Activated effector memory CD4-positive, alpha-beta T cell treated with anti-CD3 and anti-CD28 coated beads, Interleukin-2, amount 50 U/mL, for 16 hours (primary cell): ENCODE results near the gene SFXN4.
"Not testable (repeated sequence)": the region's sequence is repeated elsewhere in the genome, so short reads cannot be mapped to it uniquely, and the experiment has no call there.

Source experiments
- DNase-seq: peaks from one replicate; pipeline ENCODE4 v3.0.0-alpha.2; 2020

Gene SFXN4

DNA sequence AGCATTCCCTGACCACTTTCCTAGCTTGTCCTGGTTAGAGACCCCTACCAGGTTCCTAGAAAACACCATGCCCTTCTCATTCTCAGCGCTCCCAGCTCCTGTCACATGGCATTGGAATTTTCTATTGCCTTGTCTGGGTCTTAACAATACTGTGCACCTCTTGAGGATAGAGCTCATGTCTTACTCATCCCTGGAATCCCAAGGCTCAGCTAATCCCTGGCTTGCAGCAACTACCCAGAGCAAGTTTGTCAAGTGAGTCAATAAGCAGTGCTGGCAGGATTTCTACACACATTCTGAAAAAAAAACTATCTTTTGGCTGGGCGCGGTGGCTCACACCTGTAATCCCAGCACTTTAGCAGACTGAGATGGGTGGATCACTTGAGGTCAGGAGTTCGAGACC is 24.8 kb upstream of the SFXN4 start:
- DNase-seq, result no peak

DNA sequence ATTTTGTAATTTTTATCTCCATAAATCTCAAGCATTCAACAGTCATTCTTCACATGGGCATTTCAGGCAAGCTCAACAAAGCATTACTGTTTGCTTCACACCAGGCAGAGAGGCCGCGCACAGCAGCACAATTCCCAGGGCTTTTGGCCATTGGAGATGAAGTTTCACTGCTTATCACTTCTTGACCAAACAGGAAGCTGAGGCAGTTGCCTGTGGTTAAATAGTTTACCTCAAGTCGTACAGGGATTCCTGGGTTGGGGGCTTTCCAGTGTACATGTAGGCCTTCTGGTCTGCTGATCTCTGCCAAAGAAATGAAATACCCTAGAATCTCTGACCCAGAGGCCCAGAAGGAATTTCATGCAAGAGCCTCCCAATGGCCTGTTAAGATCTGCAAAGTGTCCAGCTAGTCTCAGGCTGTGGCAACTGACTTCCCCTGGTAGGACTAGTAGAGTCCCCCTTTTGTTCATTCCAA is 24.3 kb upstream of the SFXN4 start:
- DNase-seq, result no peak

DNA sequence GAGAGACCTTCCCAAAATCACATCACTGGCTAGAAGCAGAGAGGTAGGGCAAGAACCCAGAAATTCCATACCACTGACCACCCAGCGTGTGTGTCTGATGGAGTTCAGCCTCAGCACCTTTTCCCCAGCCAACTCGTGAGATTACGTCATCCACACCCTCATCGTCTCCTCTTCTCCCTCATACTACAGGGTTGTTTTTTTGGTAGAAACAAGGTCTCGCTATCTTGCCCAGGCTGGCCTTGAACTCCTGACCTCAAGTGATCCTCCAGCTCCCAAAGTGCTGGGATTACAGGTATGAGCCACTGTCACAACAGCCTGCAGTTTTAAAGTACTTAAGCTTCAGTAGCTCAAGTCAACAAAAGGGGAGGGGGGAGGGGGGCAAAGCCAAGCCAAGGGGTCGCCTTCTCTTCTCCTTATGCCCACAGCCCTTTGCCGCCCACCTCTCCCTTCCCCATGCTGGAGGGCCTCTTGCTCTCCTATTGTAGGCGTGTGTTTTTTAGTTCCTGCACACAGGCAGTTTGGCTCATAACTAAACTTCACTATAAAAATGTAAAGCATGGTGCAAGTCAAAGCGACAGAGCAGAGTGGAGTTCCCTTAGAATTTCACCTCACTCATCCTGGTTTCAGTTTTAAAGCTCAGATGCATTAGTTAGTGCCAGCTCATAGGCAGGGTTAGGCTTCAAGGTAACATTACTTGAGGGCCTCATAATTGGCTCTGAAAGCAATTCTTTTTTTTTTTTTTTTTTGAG is 18.3 kb upstream of the SFXN4 start:
- DNase-seq, result no peak

DNA sequence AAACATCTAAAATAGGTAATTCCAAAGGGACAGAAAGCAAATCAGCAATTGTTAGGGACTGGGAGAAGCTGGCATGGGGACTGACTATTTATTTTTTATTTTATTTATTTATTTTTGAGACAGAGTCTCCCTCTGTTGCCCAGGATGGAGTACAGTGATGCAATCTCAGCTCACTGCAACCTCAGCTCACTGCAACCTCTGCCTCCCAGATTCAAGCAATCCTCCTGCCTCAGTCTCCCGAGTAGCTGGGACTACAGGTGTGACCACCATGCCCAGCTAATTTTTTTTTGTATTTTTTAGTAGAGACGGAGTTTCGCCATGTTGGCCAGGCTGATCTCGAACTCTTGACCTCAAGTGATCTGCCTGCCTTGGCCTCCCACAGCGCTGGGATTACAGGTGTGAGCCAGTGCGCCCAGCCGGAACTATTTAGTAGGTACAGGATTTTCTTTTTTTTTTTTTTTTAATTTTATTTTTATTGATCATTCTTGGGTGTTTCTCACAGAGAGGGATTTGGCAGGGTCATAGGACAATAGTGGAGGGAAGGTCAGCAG is 15.4 kb upstream of the SFXN4 start:
- DNase-seq, result not testable (repeated sequence)

DNA sequence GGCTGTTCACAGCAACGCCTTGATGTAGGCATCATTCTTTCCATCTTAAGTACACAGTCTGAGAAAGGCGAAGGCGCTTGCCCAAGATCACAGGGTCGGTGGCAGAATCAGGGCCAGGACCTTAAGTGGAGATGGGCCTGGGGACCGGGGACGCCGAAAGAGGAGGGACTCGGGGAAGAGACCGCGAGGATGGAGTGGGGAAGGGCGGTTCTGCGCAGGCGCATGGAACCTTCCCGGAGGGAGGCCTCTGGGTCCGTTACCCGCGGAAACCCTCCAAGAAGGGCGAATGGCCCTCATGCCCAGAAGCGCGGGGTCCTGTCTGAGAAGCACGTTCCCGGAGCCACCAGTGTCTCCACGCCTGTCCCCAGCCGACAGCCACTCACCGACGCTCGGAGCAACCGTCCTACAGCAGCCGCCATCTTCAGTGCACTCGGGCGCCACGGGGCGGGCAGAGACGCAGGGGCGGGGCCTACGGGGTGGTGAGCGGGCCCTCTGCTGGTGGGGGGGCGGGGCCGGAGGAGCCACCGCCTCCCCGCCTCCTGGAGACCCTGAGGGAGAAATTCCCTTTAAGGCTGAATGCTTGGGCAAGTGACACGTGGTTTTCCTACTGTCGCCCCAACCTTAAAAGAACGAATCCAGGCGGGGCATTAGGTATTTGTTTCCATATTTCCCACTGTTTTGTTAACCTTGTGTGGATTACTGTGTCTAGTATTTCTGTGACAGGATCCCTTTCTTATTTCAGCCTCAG is 13.0 kb upstream of the SFXN4 start, which contains the start of gene PRDX3:
Gene PRDX3, minus strand, starts transcription at position 441 of the 748 bp plus-strand sequence. Its CDS starts 22 bp downstream, at position 419.
- DNase-seq, result peak; percentile 97

DNA sequence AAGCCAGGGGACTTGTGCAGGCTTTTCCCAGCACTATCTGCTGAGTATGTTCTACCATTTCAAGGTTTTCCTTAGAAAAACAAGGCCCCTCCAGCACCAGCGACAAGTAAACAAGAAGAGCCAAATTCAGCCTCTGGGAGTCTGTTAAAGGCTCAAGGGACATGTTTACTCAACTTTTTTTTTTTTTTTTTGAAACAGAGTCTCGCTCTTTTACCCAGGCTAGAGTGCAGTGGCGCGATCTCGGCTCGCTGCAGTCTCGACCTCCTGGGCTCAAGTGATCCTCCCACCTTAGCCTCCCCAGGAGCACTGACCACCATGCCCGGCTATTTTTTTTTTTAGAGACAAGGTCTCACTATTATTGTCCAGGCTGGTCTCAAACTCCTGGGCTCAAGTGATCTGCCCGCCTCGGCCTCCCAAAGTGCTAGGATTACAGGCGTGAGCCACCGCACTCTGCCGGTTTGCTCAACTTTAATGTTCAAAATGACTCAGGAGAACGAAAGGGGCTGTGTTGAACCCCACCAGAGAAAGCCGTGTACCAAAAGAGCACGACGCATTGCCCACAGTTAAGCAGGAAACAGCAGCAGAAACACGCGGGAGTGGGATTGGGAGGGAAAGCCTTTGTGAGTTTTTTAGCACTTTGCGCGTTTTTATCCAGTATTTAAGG is 12.3 kb upstream of the SFXN4 start:
- peak; percentile 75 for DNase-seq

DNA sequence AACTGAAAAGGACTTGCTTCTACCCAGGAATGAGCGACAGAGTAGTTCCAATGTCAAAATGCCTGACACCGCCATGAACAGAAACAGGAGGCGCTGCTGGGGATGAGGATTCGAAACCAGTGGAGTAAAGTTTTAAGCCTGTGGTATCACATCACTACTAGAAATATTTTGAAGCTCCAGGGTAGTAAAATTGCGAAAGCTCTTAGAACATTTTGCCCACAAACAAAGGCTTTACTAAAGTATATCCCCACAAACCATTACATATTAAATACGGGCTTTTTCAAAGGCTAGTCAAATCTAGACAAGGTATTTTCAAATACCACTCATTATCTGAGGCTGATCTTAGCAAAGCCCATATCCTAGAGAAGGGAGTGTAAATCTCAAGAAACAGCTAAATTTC is 10.7 kb upstream of the SFXN4 start:
- DNase-seq, result no peak

DNA sequence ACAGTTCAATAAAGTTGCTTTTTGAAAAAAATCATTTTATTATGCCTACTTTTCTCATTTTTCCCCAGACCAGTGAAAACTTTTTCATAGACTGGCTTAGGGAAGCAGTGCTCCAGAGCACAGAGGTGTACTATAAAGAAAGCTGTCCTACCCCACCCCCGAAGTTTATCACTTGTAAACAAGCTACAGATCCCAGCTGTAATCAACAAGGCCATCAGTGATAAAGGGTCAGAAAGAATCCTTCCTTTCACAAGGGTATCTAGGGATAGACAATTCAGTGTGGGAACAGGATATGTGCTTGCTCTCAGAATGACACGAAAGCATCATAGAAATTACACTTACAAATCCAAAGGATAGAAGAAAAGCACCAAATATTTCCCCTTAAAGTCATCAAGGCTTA is 8.6 kb upstream of the SFXN4 start:
- no peak for DNase-seq

DNA sequence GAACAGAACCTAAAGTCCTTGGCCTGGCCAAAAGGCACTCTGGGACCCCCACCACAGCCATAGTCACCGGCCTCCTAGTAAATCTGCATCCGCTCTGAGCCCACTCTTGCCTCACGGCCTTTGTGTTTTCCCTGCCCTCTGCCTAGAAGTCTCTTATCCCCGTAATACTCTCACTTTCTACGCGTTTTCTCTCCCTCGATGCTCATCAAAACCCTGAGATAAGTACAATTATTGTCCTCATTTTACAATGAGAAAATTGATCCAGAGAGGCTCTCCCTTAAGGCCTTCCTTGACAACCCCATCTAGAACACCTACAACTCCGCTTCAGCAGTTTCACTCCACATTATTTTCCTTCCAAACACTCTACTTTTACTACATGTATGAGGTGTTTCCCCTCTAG is 1.5 kb upstream of the SFXN4 start:
- DNase-seq, result no peak

DNA sequence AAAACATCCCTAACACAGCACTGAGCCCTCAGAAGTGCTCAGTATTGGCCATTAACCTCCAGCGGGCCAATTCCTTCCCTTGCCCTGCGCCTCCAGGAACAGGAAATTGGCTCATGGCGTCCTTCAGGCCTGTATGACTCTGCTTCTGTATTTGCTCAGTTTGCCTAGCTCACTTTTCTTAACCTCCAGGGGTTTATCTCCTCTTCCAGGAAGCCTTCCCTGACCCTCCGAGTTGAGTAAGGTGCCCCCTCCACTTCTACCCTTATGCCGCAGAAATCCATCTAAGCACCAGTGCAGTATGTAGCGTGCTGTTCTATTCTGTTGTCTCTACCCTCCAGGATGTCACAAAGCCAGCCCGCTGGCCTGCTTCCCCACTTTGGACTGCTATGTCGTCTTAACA is 1.1 kb upstream of the SFXN4 start:
- DNase-seq, result peak; percentile 14

DNA sequence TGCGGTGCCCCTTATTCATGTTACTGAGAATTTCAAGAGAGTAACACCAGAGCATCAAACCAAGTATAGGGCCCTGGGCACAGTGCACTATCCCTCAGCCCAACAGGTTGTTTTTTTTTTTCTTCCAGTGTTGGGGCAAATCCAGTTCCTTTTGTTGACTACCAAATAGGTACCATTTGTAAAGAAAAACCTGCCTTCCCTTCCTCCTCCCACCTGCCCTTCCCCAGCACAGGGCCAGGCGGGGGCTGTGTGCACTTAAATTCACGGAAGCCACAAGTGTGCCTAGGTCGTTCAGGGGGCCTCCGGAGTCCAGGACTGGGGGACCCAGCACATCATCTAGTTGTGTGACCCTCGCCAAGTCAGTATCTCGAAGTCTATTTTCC is 595 bp upstream of the SFXN4 start:
- no peak for DNase-seq

DNA sequence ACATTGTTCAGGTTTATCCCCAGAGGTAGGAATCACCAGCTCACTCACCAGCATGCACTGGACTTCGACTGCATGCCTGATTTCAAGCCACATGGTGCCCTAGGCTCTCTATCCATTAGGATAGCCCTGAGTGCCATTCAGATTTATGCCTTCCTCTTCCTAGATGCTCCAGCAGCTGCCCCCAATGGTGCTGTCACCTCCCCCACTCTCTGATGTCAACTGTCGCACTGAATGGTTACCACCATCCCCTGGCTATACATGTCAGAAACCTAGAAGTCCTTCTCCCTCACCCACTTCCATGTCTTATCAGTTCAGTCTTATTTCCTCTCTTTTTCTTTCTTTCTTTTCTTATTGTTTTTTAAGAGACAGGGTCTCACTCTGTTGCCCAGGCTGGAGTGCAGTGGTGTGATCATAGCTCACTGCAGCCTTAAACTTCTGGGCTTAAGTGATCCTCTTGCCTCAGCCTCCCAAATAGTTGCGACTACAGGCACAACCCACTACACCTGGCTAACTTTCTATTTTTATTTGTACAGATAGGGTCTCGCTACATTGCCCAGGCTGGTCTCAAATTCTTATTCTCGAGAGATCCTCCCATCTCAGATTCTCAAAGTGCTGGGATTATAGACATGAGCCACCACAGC is 2.9 kb downstream of the SFXN4 start:
- DNase-seq, result no peak

DNA sequence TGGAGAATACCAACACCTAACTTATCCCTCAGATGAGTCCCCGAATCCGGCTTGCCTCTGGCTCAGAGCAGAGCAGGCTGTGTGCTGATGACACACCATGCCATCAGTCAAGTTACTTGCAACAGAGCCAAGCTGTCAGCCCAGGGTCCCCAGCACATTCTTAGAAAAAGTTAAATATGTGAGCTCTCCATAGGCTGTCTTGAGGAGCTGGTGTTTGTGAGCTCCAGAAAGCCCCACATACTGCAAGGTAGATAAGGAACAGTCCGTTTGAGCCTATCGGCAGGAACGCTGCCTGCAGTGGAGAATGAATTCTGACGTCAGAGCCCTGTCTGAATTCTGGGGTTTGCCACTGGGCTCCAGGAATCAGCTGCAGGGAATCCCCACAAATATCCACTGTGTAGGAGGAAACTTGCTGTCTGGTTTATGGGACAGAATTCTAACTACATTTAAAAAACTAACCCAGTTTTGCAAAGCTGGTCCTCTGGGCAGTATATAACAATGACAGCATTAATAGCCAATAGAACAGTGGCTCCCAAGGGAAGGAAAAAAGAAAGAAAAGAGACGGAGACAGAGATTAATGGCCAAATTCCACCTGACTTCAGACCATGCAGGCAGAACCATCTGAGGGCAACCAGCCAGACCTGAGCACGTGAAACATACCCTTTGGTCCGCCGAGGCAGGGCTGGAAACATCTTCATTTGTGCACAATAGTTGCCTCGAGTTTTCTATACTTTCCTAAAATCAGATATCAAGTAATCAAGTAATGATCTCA is 3.6 kb downstream of the SFXN4 start:
- no peak for DNase-seq

DNA sequence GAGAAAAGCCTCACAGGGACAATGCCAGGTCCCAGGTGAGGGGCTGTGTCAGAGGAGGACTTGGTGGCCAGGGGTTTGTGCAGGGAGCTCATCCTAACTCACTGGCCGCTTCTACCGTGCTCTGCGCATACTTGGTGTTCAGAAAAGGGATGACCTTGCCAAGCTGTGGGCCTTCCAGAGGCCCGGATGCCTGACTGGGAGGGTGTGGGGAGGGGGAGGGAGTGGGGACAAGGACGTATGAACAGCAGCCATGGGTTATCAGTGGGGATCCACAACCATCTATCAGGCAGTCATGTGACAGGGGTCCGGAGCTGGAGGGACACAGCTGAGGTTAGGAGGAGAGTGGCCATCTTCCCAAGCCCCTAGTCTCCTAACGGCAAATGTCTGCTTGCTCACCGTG is 6.2 kb downstream of the SFXN4 start:
- peak; percentile 38 for DNase-seq

DNA sequence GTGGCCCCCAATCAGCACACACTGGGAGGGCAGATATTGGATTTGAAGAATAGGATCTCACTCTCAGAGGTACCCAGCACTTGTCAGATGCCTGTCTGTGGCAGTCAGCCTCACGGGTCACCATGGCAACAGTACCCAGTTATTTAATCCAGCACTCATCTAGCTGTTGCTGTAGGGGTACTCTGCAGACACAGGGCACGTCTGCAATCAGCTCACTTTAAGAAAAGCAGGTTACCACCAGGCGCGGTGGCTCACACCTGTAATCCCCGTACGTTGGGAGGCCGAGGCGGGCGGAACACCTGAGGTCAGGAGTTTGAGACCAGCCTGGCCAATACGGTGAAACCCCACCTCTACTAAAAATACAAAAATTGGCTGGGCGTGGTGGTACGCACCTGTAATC is 11.9 kb downstream of the SFXN4 start:
- DNase-seq, result peak; percentile 53

DNA sequence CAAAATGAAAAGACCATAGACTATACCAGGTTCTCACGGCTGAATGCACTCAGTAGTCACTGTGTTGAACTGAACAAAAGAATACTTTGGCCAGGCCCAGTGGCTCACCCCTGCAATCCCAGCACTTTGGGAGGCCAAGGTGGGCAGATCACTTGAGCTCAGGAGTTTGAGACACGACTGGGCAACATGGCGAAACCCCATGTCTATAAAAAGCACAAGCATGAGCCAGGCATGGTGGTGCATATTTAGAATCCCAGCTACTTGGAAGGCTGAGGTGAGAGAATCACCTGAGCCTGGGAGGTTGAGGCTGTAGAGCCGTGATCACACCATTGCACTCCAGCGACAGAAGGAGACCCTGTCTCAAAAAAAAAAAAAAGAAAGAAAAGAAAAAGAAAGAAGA is 12.5 kb downstream of the SFXN4 start:
- DNase-seq, result peak; percentile 13

DNA sequence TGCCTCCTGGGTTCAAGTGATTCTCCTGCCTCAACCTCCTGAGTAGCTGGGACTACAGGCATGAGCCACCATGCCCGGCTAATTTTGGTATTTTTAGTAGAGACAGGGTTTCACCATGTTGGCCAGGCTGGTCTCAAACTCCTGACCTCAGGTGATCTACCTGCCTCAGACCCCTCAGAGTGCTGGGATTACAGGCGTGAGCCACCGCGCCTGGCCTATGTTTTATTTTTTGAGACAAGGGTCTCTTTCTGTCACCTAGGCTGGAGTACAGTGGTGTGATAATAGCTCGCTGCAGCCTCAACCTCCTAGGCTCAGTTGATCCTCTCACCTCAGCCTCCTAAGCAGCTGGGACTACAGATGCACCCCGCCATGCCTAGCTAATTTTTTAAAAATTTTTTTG is 13.9 kb downstream of the SFXN4 start:
- DNase-seq, result not testable (repeated sequence)

DNA sequence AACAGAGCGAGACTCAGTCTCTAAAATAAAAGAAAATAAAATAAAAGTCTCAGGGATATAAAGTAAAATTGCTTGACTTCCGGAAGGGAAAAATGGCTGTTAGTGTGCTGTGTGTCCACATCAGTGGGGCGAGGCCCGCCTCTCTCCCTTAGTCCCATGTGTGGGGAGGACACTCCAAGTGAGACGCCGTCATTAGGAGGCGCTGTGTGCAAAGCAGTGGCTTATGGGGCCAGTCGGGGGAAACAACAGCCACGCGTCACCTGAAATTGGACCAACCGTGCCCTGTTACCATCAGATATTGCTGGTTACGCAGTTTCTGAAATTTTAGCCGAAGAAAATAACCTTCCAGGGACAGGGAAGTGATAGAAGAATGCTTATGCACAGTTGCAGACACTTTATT is 15.8 kb downstream of the SFXN4 start:
- no peak for DNase-seq

DNA sequence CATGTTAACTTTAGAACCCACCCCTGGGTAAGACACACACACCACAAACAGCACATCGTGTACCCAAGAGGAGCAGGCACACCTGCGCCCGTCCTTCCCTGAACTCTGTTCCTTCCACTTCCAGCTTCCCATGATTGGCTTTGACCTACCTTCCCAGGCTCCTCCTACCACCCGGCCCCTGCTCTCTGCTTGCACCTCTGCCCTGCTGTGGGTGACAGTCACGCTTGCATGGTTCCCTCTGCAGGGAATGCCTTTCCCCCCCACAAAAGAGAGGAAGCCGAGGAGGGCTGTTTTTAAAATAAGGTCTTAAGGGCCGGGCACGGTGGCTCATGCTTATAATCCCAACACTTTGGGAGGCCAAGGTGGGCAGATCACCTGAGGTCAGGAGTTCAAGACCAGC is 16.4 kb downstream of the SFXN4 start:
- DNase-seq, result no peak

DNA sequence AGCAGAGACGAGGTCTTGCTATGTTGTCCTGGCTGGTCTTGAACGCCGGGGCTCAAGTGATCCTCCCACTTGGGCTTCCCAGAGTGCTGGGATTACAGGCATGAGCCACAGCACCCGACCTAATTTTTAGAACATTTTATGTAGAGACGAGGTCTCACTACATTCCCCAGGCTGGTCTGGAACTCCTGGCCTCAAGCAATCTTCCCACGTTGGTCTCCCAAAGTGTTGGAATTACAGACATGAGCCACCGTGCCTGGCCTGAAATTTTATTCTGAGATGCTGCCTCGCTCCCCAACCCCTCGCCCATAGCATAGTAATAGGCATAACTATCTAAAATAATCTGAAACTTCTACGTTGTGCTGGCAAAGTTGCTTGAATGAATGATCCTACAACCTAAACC is 21.9 kb downstream of the SFXN4 start:
- DNase-seq, result no peak

DNA sequence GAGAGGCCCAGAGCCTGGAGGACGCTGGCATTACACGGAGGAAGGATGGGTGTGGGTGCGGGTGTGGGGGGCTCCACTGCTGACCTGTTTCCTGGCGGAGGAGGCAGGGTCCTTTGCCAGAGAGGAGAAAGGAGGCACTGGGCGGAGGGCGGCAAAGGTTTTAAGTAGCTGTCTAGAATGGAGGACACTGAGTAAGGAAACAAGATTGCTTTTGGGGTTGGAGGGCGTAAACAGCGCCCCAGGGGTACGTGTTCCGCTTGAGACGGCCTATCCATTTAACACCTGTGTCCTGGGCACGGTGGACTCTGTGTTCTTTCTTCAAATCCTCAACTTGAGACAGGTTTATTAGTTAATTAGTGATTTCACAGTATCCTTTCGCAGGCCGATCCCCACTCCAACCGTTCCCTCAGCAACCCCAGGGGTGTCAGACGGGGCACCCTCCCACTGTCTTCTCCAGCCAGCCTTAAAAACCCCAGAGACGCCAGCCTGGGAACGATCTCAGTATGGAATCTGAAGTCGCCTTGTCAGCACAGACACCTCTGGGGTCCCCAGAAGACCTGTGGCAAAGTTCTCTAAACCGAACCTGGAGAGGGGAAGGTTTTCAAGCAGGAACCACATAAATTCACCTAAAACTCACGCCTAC is 24.8 kb downstream of the SFXN4 start:
- DNase-seq, result no peak
